HUES64 (cell line): ENCODE data around the gene TNIP1.

Experiments used
- H3K27ac ChIP-seq: 2 replicates; pipeline ENCODE4 v1.7.0; 2013; ENCODE audit warnings: low read depth, low read length, inconsistent platforms
- H3K27me3 ChIP-seq: 2 replicates; pipeline ENCODE4 v1.6.1; 2013; ENCODE audit warnings: mild to moderate bottlenecking, low read length; ENCODE audit not compliant: insufficient read depth
- H3K36me3 ChIP-seq: 2 replicates; pipeline ENCODE4 v1.6.1; 2013; ENCODE audit warnings: mild to moderate bottlenecking, low read length; ENCODE audit not compliant: insufficient read depth
- H3K4me1 ChIP-seq: 2 replicates; pipeline ENCODE4 v1.6.1; 2013; ENCODE audit warnings: mild to moderate bottlenecking, low read length, moderate library complexity; ENCODE audit not compliant: insufficient read depth
- H3K4me3 ChIP-seq: 2 replicates; pipeline ENCODE4 v1.5.1; 2013; ENCODE audit warnings: mild to moderate bottlenecking, low read length, moderate library complexity
- H3K9ac ChIP-seq: 2 replicates; pipeline ENCODE4 v1.6.1; 2013; ENCODE audit warnings: mild to moderate bottlenecking, low read depth, low read length
- H3K9me3 ChIP-seq: 2 replicates; pipeline ENCODE4 v1.6.1; 2013; ENCODE audit warnings: low read depth, low read length; ENCODE audit not compliant: insufficient read depth
- WGBS: fragments of 150-250, 120-280 bp; methylation state at CpG from one replicate; pipeline ENCODE4 v1.1.7; 2013; ENCODE audit warnings: missing lambda C conversion rate; 5-methylcytosine and 5-hydroxymethylcytosine counted together

TNIP1 gene

GRCh38 chr5:151048526-151048925 lies 32.3 kb downstream of the TNIP1 start:
- no peaks in the 10 kb centered on the region for H3K4me1 ChIP-seq
- no peak overlapping the region for H3K4me3 ChIP-seq
- no peak overlapping the region for H3K27ac ChIP-seq
- 81% methylated on average over 7 of the region's 7 CpGs for WGBS
- no peak overlapping the region for H3K9ac ChIP-seq
- peaks cover 37% of the 10 kb centered on the region for H3K36me3 ChIP-seq
- H3K9me3 ChIP-seq, result no peaks in the 10 kb centered on the region
- no peaks in the 10 kb centered on the region for H3K27me3 ChIP-seq

- no peaks in the 10 kb centered on the region for H3K9me3 ChIP-seq
- H3K36me3 ChIP-seq, result peaks cover 40% of the 10 kb centered on the region
- H3K4me1 ChIP-seq, result no peaks in the 10 kb centered on the region
- 87% methylated on average over 13 of the region's 13 CpGs for WGBS
- no peak overlapping the region for H3K4me3 ChIP-seq
- no peaks in the 10 kb centered on the region for H3K27me3 ChIP-seq
- H3K9ac ChIP-seq, result no peak overlapping the region
- H3K27ac ChIP-seq, result no peak overlapping the region
These were observed 32.9 kb downstream of the TNIP1 start for GRCh38 chr5:151047814-151048425.

- Histone ChIP-seq H3K4me3 (no peak overlapping the region), H3K9ac (no peak overlapping the region), H3K4me1 (no peaks in the 10 kb centered on the region), H3K36me3 (peaks cover 55% of the 10 kb centered on the region), H3K27me3 (no peaks in the 10 kb centered on the region), H3K9me3 (no peaks in the 10 kb centered on the region), H3K27ac (no peak overlapping the region)
- WGBS, result 91% methylated on average over 12 of the region's 12 CpGs
These were observed 38.3 kb downstream of the TNIP1 start for GRCh38 chr5:151042453-151043093.

GRCh38 chr5:151041577-151042268 lies 39.1 kb downstream of the TNIP1 start:
- Histone ChIP-seq H3K4me1 (no peaks in the 10 kb centered on the region), H3K4me3 (no peak overlapping the region), H3K27me3 (no peaks in the 10 kb centered on the region), H3K36me3 (peaks cover 58% of the 10 kb centered on the region), H3K9ac (no peak overlapping the region), H3K9me3 (no peaks in the 10 kb centered on the region), H3K27ac (no peak overlapping the region)
- 93% methylated on average over 11 of the region's 11 CpGs for WGBS

GRCh38 chr5:151040211-151040747 lies 40.6 kb downstream of the TNIP1 start:
- H3K4me1 ChIP-seq, result no peaks in the 10 kb centered on the region
- H3K9ac ChIP-seq, result no peak overlapping the region
- H3K27ac ChIP-seq, result no peak overlapping the region
- H3K4me3 ChIP-seq, result no peak overlapping the region
- H3K27me3 ChIP-seq, result no peaks in the 10 kb centered on the region
- H3K9me3 ChIP-seq, result no peaks in the 10 kb centered on the region
- WGBS, result 82% methylated on average over 8 of the region's 8 CpGs
- H3K36me3 ChIP-seq, result peaks cover 66% of the 10 kb centered on the region

- Histone ChIP-seq H3K27ac (no peak overlapping the region), H3K4me3 (no peak overlapping the region), H3K36me3 (peaks cover 72% of the 10 kb centered on the region), H3K9me3 (no peaks in the 10 kb centered on the region), H3K27me3 (no peaks in the 10 kb centered on the region), H3K9ac (no peak overlapping the region), H3K4me1 (no peaks in the 10 kb centered on the region)
- WGBS, result 92% methylated on average over 9 of the region's 9 CpGs
These were observed 41.2 kb downstream of the TNIP1 start for GRCh38 chr5:151039665-151040064.

- Histone ChIP-seq H3K9ac (no peak overlapping the region), H3K27ac (no peak overlapping the region), H3K9me3 (no peaks in the 10 kb centered on the region), H3K27me3 (no peaks in the 10 kb centered on the region), H3K36me3 (peaks cover 80% of the 10 kb centered on the region), H3K4me1 (no peaks in the 10 kb centered on the region), H3K4me3 (no peak overlapping the region)
- whole genome bisulfite sequencing, result 96% methylated on average over 7 of the region's 7 CpGs
These were observed 42.0 kb downstream of the TNIP1 start for GRCh38 chr5:151038801-151039238.

- Histone ChIP-seq H3K4me3 (no peak overlapping the region), H3K4me1 (no peaks in the 10 kb centered on the region), H3K27ac (no peak overlapping the region), H3K27me3 (no peaks in the 10 kb centered on the region), H3K9ac (no peak overlapping the region), H3K36me3 (peaks cover 83% of the 10 kb centered on the region), H3K9me3 (no peaks in the 10 kb centered on the region)
- WGBS, result 95% methylated on average over 8 of the region's 8 CpGs
These were observed 42.5 kb downstream of the TNIP1 start for GRCh38 chr5:151038412-151038745.

GRCh38 chr5:151037561-151038411 lies 43.0 kb downstream of the TNIP1 start:
- WGBS, result 90% methylated on average over 12 of the region's 12 CpGs
- H3K36me3 ChIP-seq, result peaks cover 77% of the 10 kb centered on the region

GRCh38 chr5:151036556-151036955 lies 44.3 kb downstream of the TNIP1 start:
- WGBS, result 88% methylated on average over 6 of the region's 6 CpGs
- no peak overlapping the region for H3K9ac ChIP-seq
- no peaks in the 10 kb centered on the region for H3K9me3 ChIP-seq
- H3K4me1 ChIP-seq, result no peaks in the 10 kb centered on the region
- no peaks in the 10 kb centered on the region for H3K27me3 ChIP-seq
- H3K27ac ChIP-seq, result no peak overlapping the region
- H3K36me3 ChIP-seq, result peaks cover 76% of the 10 kb centered on the region
- H3K4me3 ChIP-seq, result no peak overlapping the region

More at GRCh38 chr5:151037561-151038411, 43.0 kb downstream of the TNIP1 start:
- no peaks in the 10 kb centered on the region for H3K4me1 ChIP-seq
- H3K9me3 ChIP-seq, result no peaks in the 10 kb centered on the region
- no peak overlapping the region for H3K27ac ChIP-seq
- no peak overlapping the region for H3K9ac ChIP-seq
- no peaks in the 10 kb centered on the region for H3K27me3 ChIP-seq
- H3K4me3 ChIP-seq, result no peak overlapping the region
